ENCODE results near the gene ABCC1. TPM values are rescaled to one million over a fixed set of nuclear protein-coding genes. Genes with fewer than 3 reads are reported as not detected.

Gene ABCC1
- total RNA-seq, 1 experiment from 2014 or later = 25.0 TPM

DNA sequence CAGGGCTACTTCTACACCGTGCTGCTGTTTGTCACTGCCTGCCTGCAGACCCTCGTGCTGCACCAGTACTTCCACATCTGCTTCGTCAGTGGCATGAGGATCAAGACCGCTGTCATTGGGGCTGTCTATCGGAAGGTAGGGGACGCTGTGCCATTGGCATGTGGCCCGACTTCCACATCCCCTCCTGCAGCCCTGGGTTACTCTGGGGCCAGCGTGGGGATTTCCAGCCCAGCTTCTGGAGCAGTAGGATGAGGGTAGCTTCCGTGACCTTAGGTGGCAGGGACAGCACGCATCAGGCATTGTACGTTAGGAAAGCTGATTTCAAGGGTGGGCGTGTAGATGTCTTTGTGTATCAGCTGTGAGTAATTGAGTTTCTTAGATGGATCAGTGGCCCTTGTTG is 96.5 kb downstream of the ABCC1 start:
- Histone ChIP-seq H3K4me3 (ENCODE audit: low read depth, low read length, poor library complexity, severe bottlenecking) (no peak overlapping the region), H3K9me3 (ENCODE audit: low read depth, low read length, poor library complexity, severe bottlenecking) (no peaks in the 10 kb centered on the region), H3K36me3 (ENCODE audit: insufficient read depth, low read length, poor library complexity, severe bottlenecking) (peaks cover 18% of the 10 kb centered on the region), H3K27ac (ENCODE audit: low read depth, low read length, poor library complexity, severe bottlenecking) (no peak overlapping the region), H3K27me3 (replicated peaks; ENCODE audit: insufficient read depth, low read depth, low read length, poor library complexity) (no peaks in the 10 kb centered on the region), H3K4me1 (ENCODE audit: insufficient read depth, low read length, poor library complexity, severe bottlenecking) (no peaks in the 10 kb centered on the region)
- ChIA-PET POLR2A (ENCODE audit: low non-redundant PET) (no interaction called here), CTCF (no interaction called here)
- DNase-seq (ENCODE audit: low spot score) = no peak
- TF ChIP-seq, protein P1, sequence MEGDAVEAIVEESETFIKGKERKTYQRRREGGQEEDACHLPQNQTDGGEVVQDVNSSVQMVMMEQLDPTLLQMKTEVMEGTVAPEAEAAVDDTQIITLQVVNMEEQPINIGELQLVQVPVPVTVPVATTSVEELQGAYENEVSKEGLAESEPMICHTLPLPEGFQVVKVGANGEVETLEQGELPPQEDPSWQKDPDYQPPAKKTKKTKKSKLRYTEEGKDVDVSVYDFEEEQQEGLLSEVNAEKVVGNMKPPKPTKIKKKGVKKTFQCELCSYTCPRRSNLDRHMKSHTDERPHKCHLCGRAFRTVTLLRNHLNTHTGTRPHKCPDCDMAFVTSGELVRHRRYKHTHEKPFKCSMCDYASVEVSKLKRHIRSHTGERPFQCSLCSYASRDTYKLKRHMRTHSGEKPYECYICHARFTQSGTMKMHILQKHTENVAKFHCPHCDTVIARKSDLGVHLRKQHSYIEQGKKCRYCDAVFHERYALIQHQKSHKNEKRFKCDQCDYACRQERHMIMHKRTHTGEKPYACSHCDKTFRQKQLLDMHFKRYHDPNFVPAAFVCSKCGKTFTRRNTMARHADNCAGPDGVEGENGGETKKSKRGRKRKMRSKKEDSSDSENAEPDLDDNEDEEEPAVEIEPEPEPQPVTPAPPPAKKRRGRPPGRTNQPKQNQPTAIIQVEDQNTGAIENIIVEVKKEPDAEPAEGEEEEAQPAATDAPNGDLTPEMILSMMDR (conservative IDR thresholded peaks at IDR 0.05; ENCODE audit: low read depth, low read length) = peak; percentile 51
- no peak for TF ChIP-seq EZH2 (IDR thresholded peaks at IDR 0.05; ENCODE audit: borderline replicate concordance, low read depth, low read length, poor library complexity, severe bottlenecking)
- intact Hi-C loops (cut with micrococcal nuclease; ENCODE audit: unreplicated experiment) = no loop called here
- BruUV-seq (replicated peaks) = no TSS peak

DNA sequence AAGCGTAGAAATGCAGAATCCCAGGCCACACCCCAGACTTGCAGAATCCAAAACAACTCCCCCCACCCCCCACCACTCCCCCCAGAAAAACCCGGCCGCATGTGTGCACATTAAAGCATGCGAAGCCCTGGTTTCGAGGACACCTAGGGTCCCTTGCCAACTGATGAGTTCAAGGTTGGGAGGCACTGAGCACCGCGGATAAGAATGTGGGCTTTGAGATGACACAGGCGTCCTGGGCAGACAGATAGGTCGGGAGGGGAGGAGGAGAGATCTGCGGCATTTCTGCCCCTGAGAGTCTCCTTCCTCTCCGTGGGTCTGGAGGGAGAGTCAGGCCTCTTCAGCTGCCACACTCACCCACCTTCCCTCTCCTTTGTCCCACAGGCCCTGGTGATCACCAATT is 98.3 kb downstream of the ABCC1 start:
- Histone ChIP-seq H3K27me3 (replicated peaks; ENCODE audit: insufficient read depth, low read depth, low read length, poor library complexity) (no peaks in the 10 kb centered on the region), H3K27ac (ENCODE audit: low read depth, low read length, poor library complexity, severe bottlenecking) (no peak overlapping the region), H3K4me1 (ENCODE audit: insufficient read depth, low read length, poor library complexity, severe bottlenecking) (no peaks in the 10 kb centered on the region), H3K4me3 (ENCODE audit: low read depth, low read length, poor library complexity, severe bottlenecking) (no peak overlapping the region), H3K9me3 (ENCODE audit: low read depth, low read length, poor library complexity, severe bottlenecking) (no peaks in the 10 kb centered on the region), H3K36me3 (ENCODE audit: insufficient read depth, low read length, poor library complexity, severe bottlenecking) (peaks cover 18% of the 10 kb centered on the region)
- no peak for DNase-seq (ENCODE audit: low spot score)
- BruUV-seq (replicated peaks) = no TSS peak
- ChIA-PET POLR2A (ENCODE audit: low non-redundant PET) (no interaction called here), CTCF (no interaction called here)
- intact Hi-C loops (cut with micrococcal nuclease; ENCODE audit: unreplicated experiment) = no loop called here
- no peak for TF ChIP-seq EZH2 (IDR thresholded peaks at IDR 0.05; ENCODE audit: borderline replicate concordance, low read depth, low read length, poor library complexity, severe bottlenecking)
- TF ChIP-seq, protein P1 (conservative IDR thresholded peaks at IDR 0.05; ENCODE audit: low read depth, low read length) = no peak

DNA sequence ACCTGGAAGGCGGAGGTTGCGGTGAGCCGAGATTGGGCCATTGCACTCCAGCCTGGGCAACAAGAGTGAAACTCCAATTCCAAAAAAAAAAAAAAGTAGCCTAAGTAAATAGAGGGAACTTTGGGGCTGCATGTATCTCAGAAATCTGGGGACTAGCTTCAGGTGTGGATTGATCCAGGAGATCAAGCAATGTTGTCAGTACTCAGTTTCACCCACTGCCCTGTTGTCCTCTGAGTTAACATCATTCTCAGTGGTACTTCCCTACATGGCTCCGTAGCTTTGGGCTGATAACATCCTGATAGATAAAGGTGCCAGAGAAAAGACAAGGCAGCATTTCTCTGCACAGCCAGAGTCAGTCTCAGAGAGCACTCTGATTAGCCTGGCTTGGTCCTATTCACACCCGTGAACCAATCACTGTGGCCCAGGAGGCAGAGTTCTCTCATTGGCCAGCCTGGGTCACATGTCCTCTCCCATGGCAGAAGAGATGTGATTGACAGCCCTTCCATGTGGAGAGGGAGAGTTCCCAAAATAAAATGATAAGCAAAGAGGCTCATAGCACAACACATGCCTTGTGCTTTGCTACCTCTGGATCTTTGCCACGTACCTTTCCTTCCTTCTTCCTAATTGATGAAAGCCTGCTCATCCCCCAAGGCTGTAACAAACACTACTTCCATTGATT is 99.6 kb downstream of the ABCC1 start:
- Histone ChIP-seq H3K27ac (ENCODE audit: low read depth, low read length, poor library complexity, severe bottlenecking) (no peak overlapping the region), H3K27me3 (replicated peaks; ENCODE audit: insufficient read depth, low read depth, low read length, poor library complexity) (no peaks in the 10 kb centered on the region), H3K9me3 (ENCODE audit: low read depth, low read length, poor library complexity, severe bottlenecking) (no peaks in the 10 kb centered on the region), H3K4me1 (ENCODE audit: insufficient read depth, low read length, poor library complexity, severe bottlenecking) (no peaks in the 10 kb centered on the region), H3K4me3 (ENCODE audit: low read depth, low read length, poor library complexity, severe bottlenecking) (no peak overlapping the region), H3K36me3 (ENCODE audit: insufficient read depth, low read length, poor library complexity, severe bottlenecking) (peaks cover 18% of the 10 kb centered on the region)
- intact Hi-C loops (cut with micrococcal nuclease; ENCODE audit: unreplicated experiment) = no loop called here
- no peak for TF ChIP-seq EZH2 (IDR thresholded peaks at IDR 0.05; ENCODE audit: borderline replicate concordance, low read depth, low read length, poor library complexity, severe bottlenecking)
- TF ChIP-seq, protein P1 (conservative IDR thresholded peaks at IDR 0.05; ENCODE audit: low read depth, low read length) = no peak
- CTCF ChIA-PET = no interaction called here
- no TSS peak for BruUV-seq (replicated peaks)
- peak; percentile 12 for DNase-seq (ENCODE audit: low spot score)
- POLR2A ChIA-PET (ENCODE audit: low non-redundant PET) = no interaction called here
